ENCODE results near the gene LDLR. TPM values are rescaled to one million over a fixed set of nuclear protein-coding genes. Genes with fewer than 3 reads are reported as not detected.
"Not testable (repeated sequence)": the region's sequence is repeated elsewhere in the genome, so short reads cannot be mapped to it uniquely, and the experiment has no call there.

LDLR gene
- total RNA-seq, 1 donor from 2014 or later = 123 TPM

DNA sequence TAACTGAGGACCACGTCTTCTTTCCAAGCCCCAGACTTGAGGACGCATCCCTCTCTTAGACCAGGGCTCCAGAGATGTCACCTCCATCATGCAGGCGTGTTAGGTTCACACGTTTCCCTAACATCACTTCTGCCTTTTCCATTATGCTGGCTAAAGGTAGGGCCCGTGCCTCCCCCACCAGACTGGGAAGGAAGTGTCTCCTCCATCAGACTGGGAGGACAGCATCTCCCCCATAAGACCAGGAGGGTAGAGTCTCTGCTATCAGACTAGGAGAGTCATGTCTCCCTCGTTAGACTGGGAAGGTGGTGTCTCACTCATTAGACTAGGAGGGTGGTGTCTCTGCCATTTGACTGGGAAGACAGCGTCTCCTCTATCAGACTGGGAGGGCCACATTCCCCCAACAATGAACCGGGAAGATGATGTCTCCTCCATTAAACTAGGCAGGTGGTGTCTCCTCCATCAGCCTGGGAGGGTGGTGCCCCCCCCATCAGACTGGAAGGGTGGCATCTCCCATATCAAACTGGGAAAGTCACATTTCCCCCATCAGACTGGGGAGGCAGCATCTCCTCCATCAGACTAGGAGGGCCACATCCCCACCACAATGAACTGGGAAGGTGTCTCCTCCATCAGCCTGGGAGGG, 84.4 kb downstream of the LDLR start:
- TF ChIP-seq, protein P1, sequence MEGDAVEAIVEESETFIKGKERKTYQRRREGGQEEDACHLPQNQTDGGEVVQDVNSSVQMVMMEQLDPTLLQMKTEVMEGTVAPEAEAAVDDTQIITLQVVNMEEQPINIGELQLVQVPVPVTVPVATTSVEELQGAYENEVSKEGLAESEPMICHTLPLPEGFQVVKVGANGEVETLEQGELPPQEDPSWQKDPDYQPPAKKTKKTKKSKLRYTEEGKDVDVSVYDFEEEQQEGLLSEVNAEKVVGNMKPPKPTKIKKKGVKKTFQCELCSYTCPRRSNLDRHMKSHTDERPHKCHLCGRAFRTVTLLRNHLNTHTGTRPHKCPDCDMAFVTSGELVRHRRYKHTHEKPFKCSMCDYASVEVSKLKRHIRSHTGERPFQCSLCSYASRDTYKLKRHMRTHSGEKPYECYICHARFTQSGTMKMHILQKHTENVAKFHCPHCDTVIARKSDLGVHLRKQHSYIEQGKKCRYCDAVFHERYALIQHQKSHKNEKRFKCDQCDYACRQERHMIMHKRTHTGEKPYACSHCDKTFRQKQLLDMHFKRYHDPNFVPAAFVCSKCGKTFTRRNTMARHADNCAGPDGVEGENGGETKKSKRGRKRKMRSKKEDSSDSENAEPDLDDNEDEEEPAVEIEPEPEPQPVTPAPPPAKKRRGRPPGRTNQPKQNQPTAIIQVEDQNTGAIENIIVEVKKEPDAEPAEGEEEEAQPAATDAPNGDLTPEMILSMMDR (conservative IDR thresholded peaks at IDR 0.05; ENCODE audit: low read depth, low read length) = no peak
- no peak for DNase-seq (ENCODE audit: low read depth)
- H3K4me3 ChIP-seq (ENCODE audit: low read depth, low read length) = no peak overlapping the region

DNA sequence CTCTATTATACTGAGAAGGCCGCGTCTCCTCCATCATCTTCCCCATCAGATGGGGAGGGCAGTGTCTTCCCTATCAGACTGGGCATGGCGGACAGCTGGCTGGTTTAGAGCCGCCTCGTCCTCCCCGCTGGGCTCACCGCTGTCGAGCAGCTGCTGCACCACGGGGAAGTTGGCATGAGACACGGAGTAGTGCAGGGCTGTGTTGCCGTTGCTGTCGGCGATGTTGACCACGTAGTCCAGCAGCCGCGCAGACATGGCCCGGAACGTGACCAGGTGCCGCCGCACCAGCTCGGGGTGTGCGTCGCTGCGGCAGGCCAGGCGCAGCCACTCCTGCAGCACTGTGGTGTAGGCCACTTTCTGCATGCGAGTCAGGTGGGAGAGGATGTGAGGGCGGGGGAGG, 85.1 kb downstream of the LDLR start:
- no peak for DNase-seq (ENCODE audit: low read depth)
- H3K4me3 ChIP-seq (ENCODE audit: low read depth, low read length) = no peak overlapping the region
- TF ChIP-seq, protein P1 (conservative IDR thresholded peaks at IDR 0.05; ENCODE audit: low read depth, low read length) = no peak

DNA sequence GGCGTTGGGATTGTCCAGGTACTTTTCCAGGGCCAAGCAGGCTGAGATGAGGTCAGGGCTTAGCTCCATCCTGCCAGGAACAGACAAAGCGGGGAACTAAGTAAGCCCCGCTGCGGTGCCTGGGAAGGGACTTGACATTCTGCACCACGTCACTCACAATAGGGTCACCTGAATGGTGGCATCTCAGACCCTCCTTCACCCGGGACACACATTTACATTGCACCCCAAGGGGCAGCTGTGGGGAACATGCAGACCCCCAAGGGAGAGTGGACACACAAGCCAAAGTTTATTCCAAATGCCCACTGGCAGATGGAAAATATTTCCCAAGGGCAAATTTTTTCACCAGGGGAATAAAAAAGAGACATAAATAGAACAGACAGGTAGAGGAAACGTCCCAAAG, 86.7 kb downstream of the LDLR start:
- TF ChIP-seq, protein P1 (conservative IDR thresholded peaks at IDR 0.05; ENCODE audit: low read depth, low read length) = no peak
- no peak for DNase-seq (ENCODE audit: low read depth)
- no peak overlapping the region for H3K4me3 ChIP-seq (ENCODE audit: low read depth, low read length)

DNA sequence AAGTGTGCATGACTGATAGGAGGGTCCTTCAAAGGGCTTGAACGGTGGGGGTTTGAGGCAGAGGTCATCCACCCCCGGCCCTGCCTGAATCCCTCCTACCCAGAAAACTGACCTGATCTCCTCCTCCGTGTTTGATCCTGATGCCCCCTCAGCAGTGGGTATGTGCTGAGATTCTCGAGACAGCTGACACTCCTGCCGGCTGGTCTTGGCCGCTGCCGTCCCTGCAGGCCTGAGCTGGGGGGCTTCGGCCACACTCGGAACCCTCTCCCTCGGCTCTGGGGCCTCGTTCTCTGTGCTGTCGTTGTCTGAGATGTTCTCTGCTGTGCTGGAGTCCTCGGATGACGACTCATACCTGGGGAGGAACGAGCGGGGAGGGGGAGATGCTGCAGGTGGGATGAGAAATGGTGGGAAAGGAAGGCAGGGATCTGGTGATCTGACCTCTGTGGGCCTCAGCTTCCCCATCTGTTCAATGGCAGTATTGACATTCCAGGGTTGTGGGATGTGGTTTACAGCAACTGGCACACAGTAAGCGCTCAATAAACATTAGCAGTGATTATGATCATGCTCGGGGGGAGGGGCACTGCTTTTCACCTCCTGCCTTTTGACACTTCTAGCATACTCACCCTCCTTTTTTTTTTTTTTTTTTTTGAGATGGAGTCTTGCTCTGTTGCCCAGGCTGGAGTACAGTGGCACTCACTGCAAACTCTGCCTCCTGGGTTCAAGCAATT, 87.4 kb downstream of the LDLR start:
- TF ChIP-seq, protein P1 (conservative IDR thresholded peaks at IDR 0.05; ENCODE audit: low read depth, low read length) = no peak
- no peak overlapping the region for H3K4me3 ChIP-seq (ENCODE audit: low read depth, low read length)
- no peak for DNase-seq (ENCODE audit: low read depth)

DNA sequence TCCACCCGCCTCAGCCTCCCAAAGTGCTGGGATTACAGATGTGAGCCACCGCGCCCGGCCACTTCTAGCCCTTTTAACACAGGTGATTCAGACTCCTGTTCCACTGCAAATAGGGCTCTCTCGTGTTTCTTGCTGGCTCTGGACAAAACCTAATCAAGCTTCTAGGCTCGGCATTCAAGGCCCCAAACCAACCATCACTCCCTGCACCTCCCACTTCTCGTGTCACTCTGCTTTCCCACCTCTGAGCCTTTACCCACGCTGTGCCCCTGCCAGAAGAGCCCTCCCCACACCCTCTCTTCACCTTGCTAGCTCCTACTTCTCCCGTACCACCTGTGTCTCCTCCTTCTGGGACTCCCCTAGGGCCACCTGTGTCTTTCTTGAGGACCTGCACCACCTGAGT, 88.3 kb downstream of the LDLR start:
- TF ChIP-seq, protein P1 (conservative IDR thresholded peaks at IDR 0.05; ENCODE audit: low read depth, low read length) = no peak
- DNase-seq (ENCODE audit: low read depth) = no peak
- no peak overlapping the region for H3K4me3 ChIP-seq (ENCODE audit: low read depth, low read length)

DNA sequence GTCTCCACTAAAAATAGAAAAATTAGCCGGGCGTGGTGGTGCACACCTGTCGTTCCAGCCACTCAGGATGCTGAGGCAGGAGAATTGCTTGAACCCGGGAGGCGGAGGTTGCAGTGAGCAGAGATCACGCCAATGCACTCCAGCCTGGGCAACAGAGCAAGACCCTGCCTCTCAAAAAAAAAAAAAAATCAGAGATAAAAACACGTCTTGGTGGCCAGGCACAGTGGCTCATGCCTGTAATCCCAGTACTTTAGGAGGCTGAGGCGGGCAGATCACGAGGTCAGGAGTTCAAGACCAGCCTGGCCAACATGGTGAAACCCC, 89.8 kb downstream of the LDLR start:
- H3K4me3 ChIP-seq (ENCODE audit: low read depth, low read length); DNase-seq (ENCODE audit: low read depth): not testable (repeated sequence)

DNA sequence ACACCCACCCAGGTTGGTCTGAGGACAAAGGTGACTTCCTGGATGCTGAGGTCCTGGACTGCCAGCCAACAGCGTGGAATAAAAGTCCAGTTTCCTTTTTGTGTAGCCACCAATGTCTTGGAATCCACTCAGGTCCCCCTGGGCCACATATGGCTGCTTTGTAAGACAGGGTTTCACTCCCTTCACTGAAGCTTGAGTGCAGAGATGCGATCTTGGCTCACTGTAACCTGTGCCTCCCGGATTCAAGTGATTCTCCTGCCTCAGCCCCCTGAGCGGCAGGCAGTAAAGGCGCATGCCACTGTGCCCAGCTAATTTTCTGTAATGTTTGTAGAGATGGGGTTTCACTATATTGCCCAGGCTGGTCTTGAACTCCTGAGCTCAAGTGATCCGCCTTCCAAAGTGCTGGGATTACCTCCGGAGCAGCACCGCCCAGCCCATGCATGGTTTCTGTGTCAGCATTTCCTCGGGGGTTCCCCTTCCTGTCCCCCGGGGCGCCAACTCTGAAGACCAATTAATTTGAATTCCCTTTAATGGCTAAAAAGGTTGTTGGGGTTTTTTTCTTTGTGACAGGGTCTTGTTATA, 90.5 kb downstream of the LDLR start:
- H3K4me3 ChIP-seq (ENCODE audit: low read depth, low read length) = no peak overlapping the region
- TF ChIP-seq, protein P1 (conservative IDR thresholded peaks at IDR 0.05; ENCODE audit: low read depth, low read length) = no peak
- no peak for DNase-seq (ENCODE audit: low read depth)

Measured in epithelial cell of proximal tubule (primary cell).